Mammary epithelial cell (primary cell): ENCODE measurements around the gene NR2F1-AS1.
"Not testable (repeated sequence)": the region's sequence is repeated elsewhere in the genome, so short reads cannot be mapped to it uniquely, and the experiment has no call there.

Experiments
- CTCF ChIP-seq, 2 donors: IDR thresholded peaks in 1 of 2; conservative IDR thresholded peaks in 1 of 2; 2 replicates each; pipeline ENCODE4 v1.5.1; 2011 to 2012; ENCODE audit warnings: inconsistent platforms in 2 of 2, low read length in 2 of 2, mild to moderate bottlenecking in 2 of 2, control low read depth in 1 of 2, low read depth in 1 of 2; ENCODE audit not compliant: insufficient read depth in 1 of 2; ENCODE audit errors: extremely low read depth in 1 of 2
- EZH2 ChIP-seq: IDR thresholded peaks from 2 replicates; pipeline ENCODE4 v1.6.1; 2012; ENCODE audit warnings: low read length, inconsistent platforms, borderline replicate concordance

GRCh38 chr5:93391169-93391568, 189.8 kb downstream of the NR2F1-AS1 start:
- TF ChIP-seq CTCF (conservative IDR thresholded peaks at IDR 0.05 in 1 of 2, IDR thresholded peaks at IDR 0.05 in 1 of 2; ENCODE audit: extremely low read depth in 1 of 2, insufficient read depth in 1 of 2, low read depth in 1 of 2, low read length in 2 of 2); EZH2: not testable (repeated sequence)
